ENCODE measurements around the gene DAPK3. TPM values are rescaled to one million over a fixed set of nuclear protein-coding genes. Genes with fewer than 3 reads are reported as not detected.

DAPK3 gene
- total and polyA plus RNA-seq, 12 donors, result 72.5 to 222 (median 112) TPM

- H3K27ac ChIP-seq, result no peak overlapping the region
- H3K4me1 ChIP-seq, result no peaks in the 10 kb centered on the region
- TF ChIP-seq CTCF (IDR thresholded peaks at IDR 0.05), result no peak
- WGBS, 2 donors, result 86 to 88% methylated on average over 6 of the region's 6 CpGs
- DNase-seq (no peak), ATAC-seq (no peak)
- no peaks in the 10 kb centered on the region for H3K27me3 ChIP-seq
- intact Hi-C loops (cut with DNase I), result loop anchor here in 1 of 10 donors (10.0 kb wide), 1 partner anchor 119 kb away; no protein-coding TSS in a partner anchor
- H3K36me3 ChIP-seq, result no peaks in the 10 kb centered on the region
- H3K9me3 ChIP-seq, result no peaks in the 10 kb centered on the region
- no peak overlapping the region for H3K4me3 ChIP-seq
These were observed 24.7 kb upstream of the DAPK3 start for GRCh38 chr19:3995607-3996006.

- no peak overlapping the region for H3K27ac ChIP-seq
- 70 to 78% methylated on average over 3 of the region's 3 CpGs for WGBS, 2 donors
- intact Hi-C loops (cut with DNase I), result loop anchor here in 1 of 10 donors (10.0 kb wide), 1 partner anchor 124 kb away; no protein-coding TSS in a partner anchor
- no peak overlapping the region for H3K4me3 ChIP-seq
- H3K9me3 ChIP-seq, result no peaks in the 10 kb centered on the region
- no peaks in the 10 kb centered on the region for H3K36me3 ChIP-seq
- no peaks in the 10 kb centered on the region for H3K27me3 ChIP-seq
- no peak for DNase-seq
- ATAC-seq, result no peak
- no peak for TF ChIP-seq CTCF (IDR thresholded peaks at IDR 0.05)
- H3K4me1 ChIP-seq, result peaks cover 0 to 26% (median 22%) of the 10 kb centered on the region in 9 donors
These were observed 19.9 kb upstream of the DAPK3 start for GRCh38 chr19:3990815-3991117.

- DNase-seq (peak; percentile 85 to 91), ATAC-seq (peak in 6 of 8 donors; percentile 2 to 36 (median 14))
- peaks cover 6 to 46% (median 40%) of the 10 kb centered on the region in 9 donors for H3K4me1 ChIP-seq
- H3K27ac ChIP-seq, result peak overlapping the region in 6 of 10 donors; percentile 34 to 100 (median 94)
- no peaks in the 10 kb centered on the region for H3K9me3 ChIP-seq
- H3K4me3 ChIP-seq, result peak overlapping the region in 6 of 10 donors; percentile 5 to 100 (median 89)
- peaks cover 4 to 16% (median 14%) of the 10 kb centered on the region in 9 donors for H3K36me3 ChIP-seq
- TF ChIP-seq CTCF (IDR thresholded peaks at IDR 0.05), result peak; percentile 84 to 94 (median 90)
- H3K27me3 ChIP-seq, result no peaks in the 10 kb centered on the region
- intact Hi-C loops (cut with DNase I), result loop anchor here (2.0 to 10.0 kb wide), 11 partner anchors 75 to 225 kb away; partner anchors contain the start of genes MRPL54 (in 2 of the 10), ANKRD24 (in 1 of the 10), APBA3 (in 1 of the 10) and MAP2K2 (in 1 of the 10)
- WGBS, 2 donors, result 10% methylated on average over 30 of the region's 30 CpGs
These were observed 16.9 kb upstream of the DAPK3 start for GRCh38 chr19:3987619-3988371.

GRCh38 chr19:3986260-3987041 is 15.6 kb upstream of the DAPK3 start:
- no peaks in the 10 kb centered on the region for H3K9me3 ChIP-seq
- WGBS, 2 donors, result 3% methylated on average over 21 of the region's 21 CpGs
- DNase-seq (peak in 1 of 2 donors; percentile 72), ATAC-seq (peak; percentile 19 to 76 (median 62))
- H3K4me3 ChIP-seq, result peak overlapping the region in 9 of 10 donors; percentile 85 to 100 (median 94)
- peak overlapping the region in 9 of 10 donors; percentile 89 to 100 (median 96) for H3K27ac ChIP-seq
- TF ChIP-seq CTCF (IDR thresholded peaks at IDR 0.05), result peak; percentile 42 to 78 (median 69)
- H3K27me3 ChIP-seq, result no peaks in the 10 kb centered on the region
- intact Hi-C loops (cut with DNase I), result loop anchor here (1.0 to 10.0 kb wide), 12 partner anchors 76 to 224 kb away; partner anchors contain the start of genes MRPL54 (in 2 of the 10), ANKRD24 (in 1 of the 10), APBA3 (in 1 of the 10) and MAP2K2 (in 1 of the 10)
- peaks cover 12 to 30% (median 27%) of the 10 kb centered on the region in 9 donors for H3K36me3 ChIP-seq
- H3K4me1 ChIP-seq, result peaks cover 6 to 56% (median 45%) of the 10 kb centered on the region in 9 donors

Data from heart right ventricle (tissue), 16 donors.